H9 (cell line): ENCODE data around the gene NAA16. TPM values are rescaled to one million over a fixed set of nuclear protein-coding genes. Genes with fewer than 3 reads are reported as not detected.

Source experiments
- DNase-seq: peaks from one replicate; pipeline ENCODE4 v3.0.0-alpha.2; 2017
- H2AFZ ChIP-seq: one replicate; pipeline ENCODE4 v1.6.1; 2013; ENCODE audit warnings: mild to moderate bottlenecking, low read length, control low read depth, moderate library complexity
- H2AK5ac ChIP-seq: 2 replicates; pipeline ENCODE4 v1.6.1; 2013; ENCODE audit warnings: low read length, control low read depth, mixed read lengths; ENCODE audit not compliant: insufficient read length
- H2BK120ac ChIP-seq: one replicate; pipeline ENCODE4 v1.6.1; 2013; ENCODE audit warnings: low read depth, mild to moderate bottlenecking, low read length, control low read depth, inconsistent platforms; ENCODE audit not compliant: poor library complexity, severe bottlenecking
- H2BK12ac ChIP-seq: 2 replicates; pipeline ENCODE4 v1.6.1; 2013; ENCODE audit warnings: low read length, control low read depth, mixed read lengths, low read depth; ENCODE audit not compliant: insufficient read length
- H2BK15ac ChIP-seq: 2 replicates; pipeline ENCODE4 v1.6.1; 2013; ENCODE audit warnings: low read depth, low read length, control low read depth
- H2BK20ac ChIP-seq: one replicate; pipeline ENCODE4 v1.6.1; 2013; ENCODE audit warnings: low read depth, mild to moderate bottlenecking, low read length, control low read depth, inconsistent platforms; ENCODE audit not compliant: poor library complexity, severe bottlenecking
- H2BK5ac ChIP-seq: 2 replicates; pipeline ENCODE4 v1.6.1; 2013; ENCODE audit warnings: low read length, control low read depth, mixed read lengths; ENCODE audit not compliant: insufficient read length
- H3K14ac ChIP-seq: 2 replicates; pipeline ENCODE4 v1.6.1; 2013; ENCODE audit warnings: low read length, control low read depth; ENCODE audit not compliant: insufficient read depth
- H3K18ac ChIP-seq: 2 replicates; pipeline ENCODE4 v1.6.1; 2013; ENCODE audit warnings: low read depth, mild to moderate bottlenecking, mixed read lengths, low read length, control low read depth; ENCODE audit not compliant: insufficient read length
- H3K23ac ChIP-seq: 2 replicates; pipeline ENCODE4 v1.6.1; 2013; ENCODE audit warnings: low read length, control low read depth, mixed read lengths, low read depth; ENCODE audit not compliant: insufficient read length
- H3K23me2 ChIP-seq: 2 replicates; pipeline ENCODE4 v1.6.1; 2013; ENCODE audit warnings: low read depth, mild to moderate bottlenecking, mixed read lengths, low read length, control low read depth; ENCODE audit not compliant: insufficient read length, poor library complexity, severe bottlenecking
- H3K27ac ChIP-seq: 2 replicates; pipeline ENCODE4 v1.5.1; 2013; ENCODE audit warnings: low read length, control low read depth, mixed read lengths, low read depth; ENCODE audit not compliant: insufficient read length
- H3K27me3 ChIP-seq: 2 replicates; pipeline ENCODE4 v1.6.1; 2013; ENCODE audit warnings: low read length, control low read depth, inconsistent platforms; ENCODE audit not compliant: insufficient read depth
- H3K4ac ChIP-seq: 2 replicates; pipeline ENCODE4 v1.6.1; 2013; ENCODE audit warnings: low read depth, mild to moderate bottlenecking, control low read depth, inconsistent platforms, low read length, moderate library complexity
- H3K4me1 ChIP-seq: 2 replicates; pipeline ENCODE4 v1.6.1; 2013; ENCODE audit warnings: low read length, control low read depth, inconsistent platforms; ENCODE audit not compliant: insufficient read depth
- H3K4me2 ChIP-seq: 2 replicates; pipeline ENCODE4 v1.6.1; 2013; ENCODE audit warnings: low read length, control low read depth, mixed read lengths; ENCODE audit not compliant: insufficient read length, insufficient read depth
- H3K56ac ChIP-seq: 2 replicates; pipeline ENCODE4 v1.6.1; 2013; ENCODE audit warnings: low read depth, mild to moderate bottlenecking, mixed read lengths, low read length, control low read depth; ENCODE audit not compliant: insufficient read length
- H3K79me1 ChIP-seq: 2 replicates; pipeline ENCODE4 v1.6.1; 2013; ENCODE audit warnings: low read depth, mild to moderate bottlenecking, moderate library complexity, low read length, control low read depth, inconsistent platforms; ENCODE audit not compliant: insufficient read depth, poor library complexity, severe bottlenecking
- H3K79me2 ChIP-seq: 2 replicates; pipeline ENCODE4 v1.6.1; 2013; ENCODE audit warnings: low read length, control low read depth, inconsistent platforms; ENCODE audit not compliant: insufficient read depth
- H3K9ac ChIP-seq: 2 replicates; pipeline ENCODE4 v1.6.1; 2013; ENCODE audit warnings: low read length, control low read depth, mixed read lengths; ENCODE audit not compliant: insufficient read length; ENCODE audit errors: extremely low read depth
- H3K9me3 ChIP-seq: one replicate; pipeline ENCODE4 v1.6.1; 2013; ENCODE audit warnings: low read depth, low read length, inconsistent platforms; ENCODE audit not compliant: control insufficient read depth
- H3T11ph ChIP-seq: one replicate; pipeline ENCODE4 v1.6.1; 2013; ENCODE audit warnings: mild to moderate bottlenecking, low read length, control low read depth, inconsistent platforms
- H4K20me1 ChIP-seq: one replicate; pipeline ENCODE4 v1.6.1; 2013; ENCODE audit not compliant: control insufficient read depth, insufficient read length, insufficient read depth
- H4K5ac ChIP-seq: 2 replicates; pipeline ENCODE4 v1.6.1; 2013; ENCODE audit warnings: low read depth, mild to moderate bottlenecking, mixed read lengths, low read length, control low read depth; ENCODE audit not compliant: insufficient read length
- H4K8ac ChIP-seq: replicated peaks from 2 replicates; pipeline ENCODE4 v1.6.1; 2013; ENCODE audit warnings: low read length, control low read depth, mixed read lengths, low read depth; ENCODE audit not compliant: insufficient read length
- H4K91ac ChIP-seq: 2 replicates; pipeline ENCODE4 v1.6.1; 2013; ENCODE audit warnings: low read depth, mild to moderate bottlenecking, moderate library complexity, mixed read lengths, low read length, control low read depth; ENCODE audit not compliant: insufficient read length
- H3K27ac Mint-ChIP-seq, 3 experiments: 2 replicates in 2 of 3; 3 replicates in 1 of 3; pipeline ENCODE4 v1.8.0; 2020 to 2021; ENCODE audit warnings: mixed read lengths in 3 of 3, mild to moderate bottlenecking in 1 of 3, moderate library complexity in 1 of 3
- H3K27me3 Mint-ChIP-seq: 2 replicates; pipeline ENCODE4 v1.8.0; 2021; ENCODE audit warnings: low read depth, mild to moderate bottlenecking, moderate library complexity, mixed read lengths
- H3K36me3 Mint-ChIP-seq, 3 experiments: 2 replicates in 2 of 3; 3 replicates in 1 of 3; pipeline ENCODE4 v1.8.0; 2020 to 2021; ENCODE audit warnings: low read depth in 3 of 3, mixed read lengths in 3 of 3; ENCODE audit not compliant: insufficient read depth in 1 of 3
- H3K4me1 Mint-ChIP-seq, 2 experiments: 2 replicates each; pipeline ENCODE4 v1.8.0; 2020; ENCODE audit warnings: mixed read lengths in 2 of 2
- H3K4me3 Mint-ChIP-seq, 2 experiments: 2 replicates in 1 of 2; 3 replicates in 1 of 2; pipeline ENCODE4 v1.8.0; 2020 to 2021; ENCODE audit warnings: mild to moderate bottlenecking in 2 of 2, mixed read lengths in 2 of 2, moderate library complexity in 1 of 2
- H3K9me3 Mint-ChIP-seq, 2 experiments: 2 replicates in 1 of 2; 3 replicates in 1 of 2; pipeline ENCODE4 v1.8.0; 2020; ENCODE audit warnings: mild to moderate bottlenecking in 2 of 2, mixed read lengths in 2 of 2, moderate library complexity in 1 of 2
- CTCF ChIP-seq: fragments of 200-600 bp; sonication (generic); conservative IDR thresholded peaks from 3 replicates; pipeline ENCODE4 v1.8.0; 2021; ENCODE audit warnings: antibody characterized with exemption, mild to moderate bottlenecking
- WGBS: extraction: QIAGEN DNeasy Blood & Tissue Kit; methylation state at CpG from one replicate; pipeline ENCODE4 v1.1.7; 2013; ENCODE audit warnings: missing lambda C conversion rate, low lambda C conversion rate, mixed read lengths; ENCODE audit not compliant: insufficient read length; ENCODE audit errors: extremely low coverage; 5-methylcytosine and 5-hydroxymethylcytosine counted together
- total RNA-seq: library from RNA; stranded (reverse); gene quantifications from 2 replicates; pipeline ENCODE4 v1.2.1, GENCODE V29; 2021

Gene NAA16
- total RNA-seq, 1 experiment from 2014 or later: 37.7 TPM

- no peak overlapping the region for H3K27ac Mint-ChIP-seq
- no peak overlapping the region for H4K8ac ChIP-seq
Observed at GRCh38 chr13:41313117-41313516, 2.0 kb downstream of the NAA16 start.

More at GRCh38 chr13:41313117-41313516, 2.0 kb downstream of the NAA16 start:
- no peak for TF ChIP-seq CTCF
- no peak for DNase-seq
- H3K9me3 ChIP-seq: no peaks in the 10 kb centered on the region
- no peak overlapping the region for H2BK15ac ChIP-seq
- no peak overlapping the region for H2AFZ ChIP-seq
- peaks cover 6% of the 10 kb centered on the region for H3K23me2 ChIP-seq
- no peak overlapping the region for H3K18ac ChIP-seq
- no peak overlapping the region for H3K23ac ChIP-seq
- H2BK20ac ChIP-seq: no peak overlapping the region
- Mint-ChIP-seq H3K4me1 (peaks cover 32 to 33% of the 10 kb centered on the region in 2 experiments), H3K4me3 (peak overlapping the region; percentile 92 to 97), H3K27me3 (no peaks in the 10 kb centered on the region), H3K9me3 (no peaks in the 10 kb centered on the region), H3K36me3 (peaks cover 2 to 15% (median 14%) of the 10 kb centered on the region in 3 experiments; a peak in 5 of 7 replicates)
- no peak overlapping the region for H3T11ph ChIP-seq
- H2BK120ac ChIP-seq: no peak overlapping the region
- H3K9ac ChIP-seq: no peak overlapping the region
- whole genome bisulfite sequencing: no CpG with 5 or more reads among the region's 5 CpGs
- H3K4ac ChIP-seq: no peak overlapping the region
- H3K4me2 ChIP-seq: peak overlapping the region; percentile 43
- peaks cover 9% of the 10 kb centered on the region for H3K4me1 ChIP-seq
- no peak overlapping the region for H4K91ac ChIP-seq
- H3K27me3 ChIP-seq: no peaks in the 10 kb centered on the region
- H3K56ac ChIP-seq: no peak overlapping the region
- no peaks in the 10 kb centered on the region for H4K20me1 ChIP-seq
- no peak overlapping the region for H4K5ac ChIP-seq
- H3K14ac ChIP-seq: no peak overlapping the region
- no peak overlapping the region for H2BK12ac ChIP-seq
- no peak overlapping the region for H2AK5ac ChIP-seq
- peaks cover 41% of the 10 kb centered on the region for H3K79me2 ChIP-seq
- no peak overlapping the region for H2BK5ac ChIP-seq
- peaks cover 4% of the 10 kb centered on the region for H3K79me1 ChIP-seq
- H3K27ac ChIP-seq: no peak overlapping the region
